Stimulated activated naive CD8-positive, alpha-beta T cell treated with anti-CD3 and anti-CD28 coated beads, Interleukin-15, Interleukin-2, amounts not matched to agents 100 ng/mL and 50 ng/mL, for 24 hours (primary cell): ENCODE measurements around the gene MTA1.

Source experiments
- H3K27ac Mint-ChIP-seq: one replicate; pipeline ENCODE4 v1.8.0; 2021; ENCODE audit warnings: mild to moderate bottlenecking, mixed read lengths
- H3K27me3 Mint-ChIP-seq: one replicate; pipeline ENCODE4 v1.8.0; 2021; ENCODE audit warnings: mixed read lengths
- H3K36me3 Mint-ChIP-seq: one replicate; pipeline ENCODE4 v1.8.0; 2021; ENCODE audit warnings: low read depth, mixed read lengths
- H3K4me1 Mint-ChIP-seq: one replicate; pipeline ENCODE4 v1.8.0; 2021; ENCODE audit warnings: low read depth, mixed read lengths
- H3K4me3 Mint-ChIP-seq: one replicate; pipeline ENCODE4 v1.8.0; 2021; ENCODE audit warnings: mild to moderate bottlenecking, mixed read lengths
- H3K9me3 Mint-ChIP-seq: one replicate; pipeline ENCODE4 v1.8.0; 2021; ENCODE audit warnings: mixed read lengths

The MTA1 gene

DNA sequence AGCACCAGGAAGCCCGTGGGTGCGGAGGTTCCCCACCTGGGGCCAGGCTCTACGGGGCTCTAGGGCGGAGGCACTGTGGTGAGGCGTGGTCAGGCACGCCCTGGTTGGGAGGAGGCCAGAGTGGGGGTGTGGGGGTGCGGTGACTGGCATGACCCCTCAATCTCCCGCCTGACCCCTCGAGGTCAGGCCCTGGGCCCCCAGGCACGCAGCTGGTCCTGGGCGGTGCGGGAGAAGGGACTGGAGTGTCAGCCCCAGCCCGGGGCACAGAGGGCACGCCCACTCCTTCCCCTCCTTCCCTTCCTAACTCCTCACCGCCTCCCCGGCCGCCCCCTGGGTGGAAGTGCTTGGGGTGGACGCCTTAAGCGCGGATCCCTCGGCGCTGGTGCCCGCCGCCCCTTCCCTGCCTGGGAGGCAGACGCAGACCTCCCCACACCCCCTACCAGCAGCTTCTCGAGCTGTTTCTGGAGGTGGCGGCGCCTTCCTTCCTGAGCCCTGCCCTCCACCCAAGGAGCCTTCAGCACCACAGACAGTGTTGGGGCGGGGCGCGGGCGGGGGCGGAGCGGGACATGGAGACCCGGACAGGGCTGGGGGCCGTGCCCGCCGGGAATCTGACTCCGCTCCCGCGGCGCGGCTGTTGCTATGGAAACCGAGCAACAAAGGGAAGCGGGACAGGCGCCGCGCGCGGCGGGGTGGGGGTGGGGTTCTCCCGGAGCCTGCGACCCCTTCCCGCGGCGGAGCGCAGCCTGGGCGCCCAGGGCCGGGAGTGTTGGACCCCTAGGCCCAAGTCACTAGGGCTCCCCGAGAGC, 54.3 kb downstream of the MTA1 start:
- peaks cover 11% of the 10 kb centered on the region for H3K27me3 Mint-ChIP-seq
- H3K4me1 Mint-ChIP-seq, result peaks cover 5% of the 10 kb centered on the region
- no peaks in the 10 kb centered on the region for H3K36me3 Mint-ChIP-seq
- H3K27ac Mint-ChIP-seq, result no peak overlapping the region
- H3K9me3 Mint-ChIP-seq, result no peaks in the 10 kb centered on the region
- peak overlapping the region; percentile 37 for H3K4me3 Mint-ChIP-seq

DNA sequence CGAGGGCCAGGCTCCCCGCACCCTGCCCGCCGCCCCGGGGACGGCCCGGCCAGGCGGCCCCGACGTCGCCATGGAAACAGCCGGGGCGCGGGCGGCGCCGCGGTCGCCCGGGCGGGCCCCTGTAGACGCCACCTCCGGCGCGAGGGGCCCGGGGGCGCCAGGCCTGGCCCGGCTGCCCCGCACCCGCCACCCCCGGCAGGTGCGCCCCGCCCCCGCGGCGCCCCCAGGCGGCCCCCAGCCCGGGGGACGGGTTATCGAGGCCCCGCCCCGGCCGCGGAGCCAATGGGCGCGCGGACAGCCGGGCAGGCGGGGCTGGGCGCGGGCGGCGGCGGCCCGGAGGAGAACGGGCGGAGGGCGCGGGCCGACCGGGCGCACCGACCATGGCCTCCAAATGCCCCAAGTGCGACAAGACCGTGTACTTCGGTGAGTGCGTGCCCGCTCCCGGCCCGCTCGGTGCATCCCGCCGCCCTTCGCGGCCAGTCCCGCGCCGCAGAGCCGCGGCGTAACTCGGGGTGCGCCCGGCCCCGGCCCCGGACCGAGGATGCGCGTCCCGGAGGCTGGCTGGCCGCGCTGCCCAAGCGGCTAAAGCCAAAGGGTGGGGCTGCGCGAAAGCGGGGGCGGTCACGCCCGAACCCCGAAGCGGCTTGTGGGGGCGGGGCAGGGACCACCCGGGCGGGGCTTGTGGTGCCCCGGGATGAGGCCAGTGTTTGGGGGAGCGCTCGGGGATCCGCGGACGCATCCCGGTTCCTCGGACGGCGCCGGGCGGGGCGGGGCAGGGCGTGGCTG, 55.0 kb downstream of the MTA1 start, which contains the start of gene CRIP2:
Gene CRIP2 (plus strand): TSS at position 339 of the 786 bp plus-strand sequence. CDS start 42 bp downstream, at position 381.
- Mint-ChIP-seq H3K36me3 (no peaks in the 10 kb centered on the region), H3K27ac (no peak within 1 kb of the TSS), H3K27me3 (peaks cover 11% of the 10 kb centered on the region), H3K4me3 (peak within 1 kb of the TSS; percentile 37), H3K9me3 (no peaks in the 10 kb centered on the region), H3K4me1 (peaks cover 8% of the 10 kb centered on the region)

DNA sequence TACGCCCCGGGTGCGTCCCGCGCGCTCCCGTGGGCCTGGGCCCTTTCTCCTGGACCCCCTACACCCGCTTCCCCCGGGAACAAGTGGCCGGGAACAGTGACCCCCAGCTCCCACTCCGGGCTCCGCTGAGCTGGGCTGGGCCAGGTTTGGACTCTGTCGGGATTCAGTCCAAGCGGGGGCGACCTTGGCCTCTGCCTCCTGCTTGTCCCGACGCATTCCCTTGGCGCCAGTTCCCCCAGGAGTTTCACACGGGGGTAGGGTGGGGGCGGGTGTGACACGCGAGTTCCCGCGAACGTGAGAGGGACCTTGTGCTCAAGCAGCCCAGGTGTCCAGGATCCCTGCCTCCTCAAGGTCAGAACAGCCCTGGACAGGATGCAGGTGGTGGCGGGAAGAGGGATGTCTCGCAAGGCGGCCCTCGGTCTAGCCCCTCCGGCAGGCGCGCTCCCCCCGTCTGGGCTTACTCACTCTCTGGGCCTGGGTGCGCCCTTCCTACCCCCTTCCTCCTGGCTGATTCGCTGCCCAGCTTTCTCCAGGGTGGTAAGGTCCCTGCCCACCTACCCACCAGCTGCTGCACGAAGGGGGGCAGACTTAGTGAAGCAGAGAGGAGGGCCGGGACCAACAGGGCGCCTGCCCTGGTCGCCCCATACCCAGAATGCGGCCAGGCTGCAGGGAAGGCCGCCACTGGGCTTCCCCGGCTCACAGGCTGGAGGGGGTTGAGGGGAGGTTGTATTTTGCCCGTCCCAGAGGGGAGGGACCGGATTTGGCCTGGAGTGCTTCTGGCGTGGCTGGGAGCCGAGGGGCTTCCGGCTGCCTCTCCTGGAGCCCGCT, 55.9 kb downstream of the MTA1 start:
- H3K4me1 Mint-ChIP-seq, result peaks cover 14% of the 10 kb centered on the region
- peak overlapping the region; percentile 20 for H3K4me3 Mint-ChIP-seq
- H3K27me3 Mint-ChIP-seq, result peaks cover 14% of the 10 kb centered on the region
- H3K36me3 Mint-ChIP-seq, result no peaks in the 10 kb centered on the region
- no peak overlapping the region for H3K27ac Mint-ChIP-seq
- H3K9me3 Mint-ChIP-seq, result no peaks in the 10 kb centered on the region

DNA sequence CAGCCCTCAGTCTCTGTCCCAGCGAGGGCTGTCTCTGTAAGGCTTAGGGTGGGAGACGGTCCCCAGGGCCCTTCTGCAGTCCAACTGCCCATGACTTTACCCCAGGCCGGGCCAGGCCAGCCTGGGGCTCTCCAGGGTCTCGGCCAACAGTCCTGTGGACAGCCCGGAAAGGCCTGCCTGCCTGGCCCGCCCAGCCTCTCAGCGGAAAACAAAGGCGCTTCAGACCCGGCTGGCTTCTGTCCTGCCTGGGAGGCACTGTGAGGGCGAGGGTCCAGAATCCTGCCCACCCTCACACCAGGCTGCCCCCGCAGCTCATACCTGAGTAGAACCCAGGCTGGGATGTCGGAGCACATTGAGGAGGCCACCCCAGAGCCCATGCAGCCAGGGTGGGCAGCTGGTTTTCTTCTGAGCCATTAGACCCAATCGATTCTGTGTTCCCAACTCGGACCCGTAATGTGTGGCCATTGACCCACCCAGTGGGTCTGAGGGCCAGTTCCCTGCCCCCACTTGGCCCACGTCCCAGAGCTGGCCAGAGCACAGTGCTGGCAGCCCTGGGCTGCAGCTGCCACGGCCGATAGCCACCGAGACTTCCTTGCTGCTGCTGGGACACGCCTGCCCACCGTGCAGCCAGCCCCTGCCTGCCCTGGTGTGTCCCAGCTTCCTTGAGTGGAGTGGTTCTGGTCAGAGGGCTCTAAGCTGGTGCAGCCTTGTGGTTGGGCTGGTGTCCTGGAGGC, 56.6 kb downstream of the MTA1 start:
- Mint-ChIP-seq H3K27ac (no peak overlapping the region), H3K4me1 (peaks cover 22% of the 10 kb centered on the region), H3K36me3 (no peaks in the 10 kb centered on the region), H3K9me3 (no peaks in the 10 kb centered on the region), H3K27me3 (peaks cover 14% of the 10 kb centered on the region), H3K4me3 (no peak overlapping the region)

DNA sequence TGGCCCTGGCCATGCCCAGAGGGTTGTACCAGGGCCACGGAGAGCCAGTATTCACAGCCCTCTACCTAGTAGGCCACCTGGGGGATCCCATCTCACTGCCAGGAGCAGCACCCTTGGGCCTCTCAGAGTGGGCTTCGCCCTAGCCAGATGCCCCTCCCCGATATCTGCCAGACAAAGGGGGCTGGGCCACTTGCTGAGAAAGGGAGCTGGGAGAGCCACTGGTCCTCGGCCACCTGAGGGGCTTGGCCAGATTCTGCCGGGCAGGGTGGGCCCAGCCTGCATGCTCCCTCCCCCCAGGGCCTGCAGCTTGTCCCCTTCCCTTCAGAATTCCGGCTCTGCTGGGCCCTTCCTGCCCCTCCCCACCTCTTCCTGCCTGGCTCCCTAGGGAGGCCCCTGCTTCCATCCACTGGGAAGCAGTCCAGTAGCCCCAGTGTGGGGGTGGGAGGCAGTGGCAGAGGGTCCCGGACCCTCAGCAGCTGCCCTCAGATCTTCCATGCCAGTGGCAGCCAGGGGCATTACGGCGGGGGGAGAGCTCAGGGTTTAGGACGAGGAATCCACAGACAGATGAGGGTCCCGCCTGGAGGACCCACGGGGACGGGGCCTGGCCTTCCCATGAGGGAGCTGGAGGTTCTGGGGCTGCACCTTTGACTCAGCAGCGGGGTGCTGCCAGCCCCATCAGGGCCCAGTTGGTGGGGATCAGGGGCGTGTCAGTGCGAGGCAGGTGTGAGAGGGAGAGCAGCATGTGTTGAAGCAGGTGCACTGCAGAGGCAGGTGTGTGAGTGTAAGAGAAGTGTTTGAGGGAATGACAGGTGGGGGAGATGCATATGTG, 57.4 kb downstream of the MTA1 start:
- no peak overlapping the region for H3K4me3 Mint-ChIP-seq
- no peaks in the 10 kb centered on the region for H3K36me3 Mint-ChIP-seq
- peaks cover 14% of the 10 kb centered on the region for H3K27me3 Mint-ChIP-seq
- H3K27ac Mint-ChIP-seq, result no peak overlapping the region
- no peaks in the 10 kb centered on the region for H3K9me3 Mint-ChIP-seq
- H3K4me1 Mint-ChIP-seq, result peaks cover 27% of the 10 kb centered on the region

DNA sequence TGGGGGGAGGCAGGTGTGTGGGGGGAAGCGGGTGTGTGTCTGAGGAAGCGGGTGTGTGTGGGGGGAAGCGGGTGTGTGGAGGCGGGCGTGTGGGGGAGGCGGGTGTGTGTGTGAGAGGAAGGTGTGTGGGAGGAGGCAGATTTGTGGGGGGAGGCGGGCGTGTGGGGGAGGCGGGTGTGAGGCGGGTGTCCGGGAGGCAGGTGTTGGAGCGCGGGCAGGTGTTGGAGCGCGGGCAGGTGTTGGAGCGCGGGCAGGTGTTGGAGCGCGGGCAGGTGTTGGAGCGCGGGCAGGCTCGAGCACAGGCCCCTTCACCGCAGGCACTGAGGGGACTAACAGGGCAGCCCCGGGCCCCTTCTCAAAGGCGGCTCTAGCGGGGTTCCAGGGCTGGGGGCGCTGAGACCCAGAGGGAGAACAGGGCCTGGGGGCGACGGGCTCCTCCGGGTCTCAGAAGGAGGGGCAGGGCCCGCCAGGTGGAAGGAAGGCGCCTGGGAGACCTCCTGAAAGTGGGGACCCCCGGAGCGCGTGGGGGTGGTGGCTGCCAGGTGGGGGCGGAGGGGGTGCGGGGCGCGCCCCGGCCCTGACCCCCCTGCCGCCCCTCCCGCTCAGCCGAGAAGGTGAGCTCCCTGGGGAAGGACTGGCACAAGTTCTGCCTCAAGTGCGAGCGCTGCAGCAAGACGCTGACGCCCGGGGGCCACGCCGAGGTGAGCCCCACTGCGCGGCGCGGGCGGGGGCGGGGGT, 58.2 kb downstream of the MTA1 start:
- peaks cover 34% of the 10 kb centered on the region for H3K4me1 Mint-ChIP-seq
- H3K4me3 Mint-ChIP-seq, result no peak overlapping the region
- H3K9me3 Mint-ChIP-seq, result no peaks in the 10 kb centered on the region
- H3K27me3 Mint-ChIP-seq, result peaks cover 14% of the 10 kb centered on the region
- no peak overlapping the region for H3K27ac Mint-ChIP-seq
- H3K36me3 Mint-ChIP-seq, result no peaks in the 10 kb centered on the region

DNA sequence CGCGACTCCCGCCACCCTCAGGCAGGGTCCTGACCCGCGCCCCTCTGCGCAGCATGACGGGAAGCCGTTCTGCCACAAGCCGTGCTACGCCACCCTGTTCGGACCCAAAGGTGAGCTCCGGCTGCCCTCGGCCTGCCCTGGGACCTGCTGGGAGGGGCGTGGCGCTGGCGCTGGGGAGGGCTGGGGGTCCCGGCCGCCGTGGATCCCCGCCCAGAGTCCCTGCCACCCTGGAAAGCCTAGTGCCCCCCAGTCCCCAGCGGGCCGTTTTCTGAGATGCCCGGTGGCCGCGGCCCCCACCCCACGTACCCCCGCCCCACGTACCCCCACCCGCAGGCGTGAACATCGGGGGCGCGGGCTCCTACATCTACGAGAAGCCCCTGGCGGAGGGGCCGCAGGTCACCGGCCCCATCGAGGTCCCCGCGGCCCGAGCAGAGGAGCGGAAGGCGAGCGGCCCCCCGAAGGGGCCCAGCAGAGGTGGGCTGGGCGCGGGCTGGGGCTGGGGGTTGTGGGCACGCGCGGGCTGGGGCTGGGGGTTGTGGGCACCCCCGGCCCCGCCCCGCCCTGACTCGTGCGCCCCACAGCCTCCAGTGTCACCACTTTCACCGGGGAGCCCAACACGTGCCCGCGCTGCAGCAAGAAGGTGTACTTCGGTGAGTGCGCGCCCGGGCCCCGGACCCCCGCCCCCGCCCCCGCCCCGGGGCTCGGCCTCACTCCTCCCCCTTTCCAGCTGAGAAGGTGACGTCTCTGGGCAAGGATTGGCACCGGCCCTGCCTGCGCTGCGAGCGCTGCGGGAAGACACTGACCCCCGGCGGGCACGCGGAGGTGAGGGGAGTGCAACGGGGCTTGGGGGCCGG, 59.0 kb downstream of the MTA1 start:
- H3K9me3 Mint-ChIP-seq, result no peaks in the 10 kb centered on the region
- no peaks in the 10 kb centered on the region for H3K36me3 Mint-ChIP-seq
- H3K27ac Mint-ChIP-seq, result no peak overlapping the region
- no peak overlapping the region for H3K4me3 Mint-ChIP-seq
- peaks cover 14% of the 10 kb centered on the region for H3K27me3 Mint-ChIP-seq
- peaks cover 35% of the 10 kb centered on the region for H3K4me1 Mint-ChIP-seq

DNA sequence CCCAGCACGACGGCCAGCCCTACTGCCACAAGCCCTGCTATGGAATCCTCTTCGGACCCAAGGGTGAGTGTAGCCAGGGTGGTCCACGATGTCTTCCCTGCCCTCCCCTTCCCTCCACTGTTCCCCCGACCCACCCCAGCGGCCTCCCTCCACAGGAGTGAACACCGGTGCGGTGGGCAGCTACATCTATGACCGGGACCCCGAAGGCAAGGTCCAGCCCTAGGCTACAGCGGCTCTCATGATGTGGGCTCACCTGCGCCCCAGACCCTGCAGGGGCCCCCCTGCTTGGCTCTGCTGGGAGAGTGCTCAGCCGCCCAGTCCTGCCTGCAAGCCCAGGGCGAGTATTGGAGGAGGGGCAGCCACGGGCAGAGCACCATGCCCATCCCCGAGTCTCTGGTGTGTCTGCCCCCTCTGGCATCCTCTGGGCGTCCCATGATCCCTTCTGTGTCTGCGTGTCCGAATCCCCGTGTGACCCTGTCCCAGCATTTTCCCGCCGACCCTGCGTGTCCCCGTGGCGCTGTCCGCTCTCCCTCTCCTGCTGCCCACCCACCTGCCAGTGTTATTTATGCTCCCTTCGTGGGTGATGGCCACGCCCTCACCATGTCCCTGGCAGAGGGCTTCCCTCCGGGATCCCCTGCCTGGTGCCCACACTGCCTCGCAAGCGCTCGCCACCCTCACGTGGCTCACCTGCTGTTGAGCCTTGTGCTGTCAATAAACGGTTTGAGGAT, 60.0 kb downstream of the MTA1 start:
- peaks cover 14% of the 10 kb centered on the region for H3K27me3 Mint-ChIP-seq
- H3K4me1 Mint-ChIP-seq, result peaks cover 41% of the 10 kb centered on the region
- no peaks in the 10 kb centered on the region for H3K9me3 Mint-ChIP-seq
- no peaks in the 10 kb centered on the region for H3K36me3 Mint-ChIP-seq
- no peak overlapping the region for H3K4me3 Mint-ChIP-seq
- no peak overlapping the region for H3K27ac Mint-ChIP-seq

DNA sequence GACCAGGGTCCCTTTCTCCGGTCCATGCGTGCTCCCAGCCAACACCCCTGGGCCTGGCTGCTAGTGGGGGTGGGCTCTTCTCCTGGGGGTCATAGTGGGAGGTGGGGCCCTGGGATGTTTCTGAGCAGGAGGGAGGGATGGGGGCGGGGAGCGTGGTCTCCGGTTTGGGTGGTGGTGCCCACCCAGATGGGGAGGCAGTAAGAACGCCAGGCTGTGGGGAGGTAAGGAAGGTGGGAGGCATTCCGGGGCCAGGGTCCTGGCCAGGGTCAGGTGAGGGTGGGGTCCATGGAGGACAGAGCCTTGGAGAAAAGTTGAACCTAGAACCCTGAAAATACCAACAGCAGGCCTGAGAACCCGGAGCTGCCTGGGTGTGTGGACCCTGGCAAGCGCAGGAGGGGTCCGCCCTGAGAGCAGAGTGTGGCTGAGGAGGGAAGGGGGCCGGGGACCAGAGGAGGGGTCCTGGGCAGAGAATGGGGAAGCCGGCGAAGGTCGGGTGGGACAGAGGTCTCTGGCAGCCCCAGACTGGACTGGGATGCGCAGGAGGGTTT, 60.6 kb downstream of the MTA1 start:
- peaks cover 47% of the 10 kb centered on the region for H3K4me1 Mint-ChIP-seq
- no peak overlapping the region for H3K4me3 Mint-ChIP-seq
- H3K9me3 Mint-ChIP-seq, result no peaks in the 10 kb centered on the region
- H3K27me3 Mint-ChIP-seq, result peaks cover 14% of the 10 kb centered on the region
- no peaks in the 10 kb centered on the region for H3K36me3 Mint-ChIP-seq
- H3K27ac Mint-ChIP-seq, result no peak overlapping the region

DNA sequence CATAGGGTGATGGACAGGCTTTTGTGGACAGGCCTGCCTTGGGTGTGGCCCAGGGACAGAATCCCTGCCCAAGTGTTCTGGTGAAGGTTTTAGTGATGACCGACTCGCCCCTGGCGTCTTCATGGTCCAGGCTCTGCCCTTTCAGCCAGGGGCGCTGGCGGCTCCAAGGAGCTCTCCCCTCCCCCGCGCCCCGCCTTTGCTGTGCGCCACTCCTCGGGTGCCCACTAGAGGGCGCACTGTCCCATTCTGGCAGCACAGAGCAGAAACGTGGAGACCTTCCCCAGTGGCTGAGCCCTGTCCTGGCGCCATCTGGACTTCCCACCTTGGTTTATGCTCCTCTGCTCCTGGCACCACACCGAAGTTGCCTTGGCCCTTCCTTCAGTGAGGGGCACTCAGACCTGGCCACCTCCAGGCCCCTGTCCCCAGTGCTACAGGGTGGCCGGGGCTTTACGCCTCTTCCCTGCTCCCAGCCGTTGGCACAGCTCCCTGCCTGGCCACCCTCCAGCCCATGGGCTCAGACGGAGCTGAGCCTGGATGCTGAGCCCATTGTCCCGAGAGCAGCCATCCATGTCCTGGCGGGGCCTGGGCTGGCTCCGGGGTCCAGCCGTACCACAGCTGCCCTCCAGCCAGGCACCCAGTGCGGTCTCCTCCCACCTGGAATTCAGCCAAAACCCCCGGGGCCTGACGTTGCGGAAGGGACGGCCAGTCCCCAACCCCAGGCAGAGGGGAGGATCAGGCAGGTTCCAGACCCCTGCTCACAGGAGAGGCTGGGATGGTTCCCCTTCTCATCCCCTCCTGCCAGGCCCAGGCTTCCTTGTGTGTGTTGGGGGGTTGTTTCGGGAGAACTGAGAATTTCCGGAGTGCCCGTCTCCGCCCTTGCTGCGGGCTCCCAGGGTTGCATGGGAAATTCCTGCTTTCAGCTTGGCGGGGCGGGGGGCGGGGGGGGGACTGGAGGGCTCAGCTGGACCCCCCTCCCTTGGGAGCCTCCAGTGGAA, 61.5 kb downstream of the MTA1 start:
- Mint-ChIP-seq H3K27ac (peak overlapping the region; percentile 95), H3K36me3 (no peaks in the 10 kb centered on the region), H3K27me3 (peaks cover 14% of the 10 kb centered on the region), H3K4me1 (peaks cover 53% of the 10 kb centered on the region), H3K4me3 (peak overlapping the region; percentile 77), H3K9me3 (no peaks in the 10 kb centered on the region)
